ENCODE measurements around the gene DLG2. TPM values are rescaled to one million over a fixed set of nuclear protein-coding genes. Genes with fewer than 3 reads are reported as not detected.

The DLG2 gene
- total RNA-seq, 4 donors from 2014 or later: 37.9 to 71.5 (median 44.9) TPM

GRCh38 chr11:84691830-84692229 lies 935.3 kb downstream of the DLG2 start:
- 75% methylated on average over 4 of the region's 4 CpGs for WGBS
- TF ChIP-seq, protein P1, sequence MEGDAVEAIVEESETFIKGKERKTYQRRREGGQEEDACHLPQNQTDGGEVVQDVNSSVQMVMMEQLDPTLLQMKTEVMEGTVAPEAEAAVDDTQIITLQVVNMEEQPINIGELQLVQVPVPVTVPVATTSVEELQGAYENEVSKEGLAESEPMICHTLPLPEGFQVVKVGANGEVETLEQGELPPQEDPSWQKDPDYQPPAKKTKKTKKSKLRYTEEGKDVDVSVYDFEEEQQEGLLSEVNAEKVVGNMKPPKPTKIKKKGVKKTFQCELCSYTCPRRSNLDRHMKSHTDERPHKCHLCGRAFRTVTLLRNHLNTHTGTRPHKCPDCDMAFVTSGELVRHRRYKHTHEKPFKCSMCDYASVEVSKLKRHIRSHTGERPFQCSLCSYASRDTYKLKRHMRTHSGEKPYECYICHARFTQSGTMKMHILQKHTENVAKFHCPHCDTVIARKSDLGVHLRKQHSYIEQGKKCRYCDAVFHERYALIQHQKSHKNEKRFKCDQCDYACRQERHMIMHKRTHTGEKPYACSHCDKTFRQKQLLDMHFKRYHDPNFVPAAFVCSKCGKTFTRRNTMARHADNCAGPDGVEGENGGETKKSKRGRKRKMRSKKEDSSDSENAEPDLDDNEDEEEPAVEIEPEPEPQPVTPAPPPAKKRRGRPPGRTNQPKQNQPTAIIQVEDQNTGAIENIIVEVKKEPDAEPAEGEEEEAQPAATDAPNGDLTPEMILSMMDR (IDR thresholded peaks at IDR 0.05): no peak
- no peak for TF ChIP-seq POLR2A (IDR thresholded peaks at IDR 0.05)
- no peak for TF ChIP-seq POLR2AphosphoS5 (IDR thresholded peaks at IDR 0.05)
- Histone ChIP-seq H3K4me3 (no peak overlapping the region), H3K27ac (no peak overlapping the region), H3K27me3 (no peaks in the 10 kb centered on the region), H3K4me1 (no peaks in the 10 kb centered on the region), H3K9me3 (no peaks in the 10 kb centered on the region), H3K36me3 (no peaks in the 10 kb centered on the region)
- DNase-seq (ENCODE audit: low spot score in 2 of 2): no peak

GRCh38 chr11:84687433-84687832 lies 939.7 kb downstream of the DLG2 start:
- Histone ChIP-seq H3K27me3 (no peaks in the 10 kb centered on the region), H3K27ac (no peak overlapping the region), H3K36me3 (no peaks in the 10 kb centered on the region), H3K4me1 (no peaks in the 10 kb centered on the region), H3K4me3 (no peak overlapping the region), H3K9me3 (no peaks in the 10 kb centered on the region)
- DNase-seq (ENCODE audit: low spot score in 2 of 2): no peak
- TF ChIP-seq, protein P1 (IDR thresholded peaks at IDR 0.05): no peak
- TF ChIP-seq POLR2A (IDR thresholded peaks at IDR 0.05) (no peak), EP300 (IDR thresholded peaks at IDR 0.05) (no peak), POLR2AphosphoS5 (IDR thresholded peaks at IDR 0.05) (no peak)

- TF ChIP-seq, protein P1 (IDR thresholded peaks at IDR 0.05): no peak
- TF ChIP-seq EP300 (IDR thresholded peaks at IDR 0.05) (no peak), POLR2A (IDR thresholded peaks at IDR 0.05) (no peak), POLR2AphosphoS5 (IDR thresholded peaks at IDR 0.05) (no peak)
- WGBS: 75% methylated on average over 1 of the region's 1 CpG
- Histone ChIP-seq H3K4me3 (no peak overlapping the region), H3K36me3 (no peaks in the 10 kb centered on the region), H3K4me1 (no peaks in the 10 kb centered on the region), H3K27ac (no peak overlapping the region), H3K9me3 (no peaks in the 10 kb centered on the region), H3K27me3 (no peaks in the 10 kb centered on the region)
- no peak for DNase-seq (ENCODE audit: low spot score in 2 of 2)
Observed at GRCh38 chr11:84686716-84687115, 940.4 kb downstream of the DLG2 start.

DNA sequence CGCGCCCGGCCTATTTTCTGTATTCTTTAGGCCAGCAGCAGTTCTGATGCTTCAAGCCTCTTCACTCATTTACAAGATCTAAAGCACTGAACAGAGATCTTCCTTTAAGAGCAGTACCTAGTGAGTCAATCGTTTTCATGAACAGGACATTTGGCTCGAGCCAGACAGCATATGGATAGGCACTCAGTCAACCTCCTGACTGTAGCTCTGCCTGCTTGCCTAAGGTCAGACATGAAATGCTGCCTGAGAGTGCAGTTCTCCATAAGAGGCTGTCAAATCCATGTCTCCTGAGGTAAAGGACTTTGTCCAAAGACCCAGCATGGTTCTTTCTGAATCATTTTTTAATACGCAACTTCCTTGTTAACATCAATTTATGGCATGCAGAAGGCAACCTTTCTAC lies 941.2 kb downstream of the DLG2 start:
- TF ChIP-seq POLR2AphosphoS5 (IDR thresholded peaks at IDR 0.05): no peak
- TF ChIP-seq EP300 (IDR thresholded peaks at IDR 0.05): no peak
- no peak for TF ChIP-seq POLR2A (IDR thresholded peaks at IDR 0.05)
- TF ChIP-seq, protein P1 (IDR thresholded peaks at IDR 0.05): no peak
- Histone ChIP-seq H3K36me3 (no peaks in the 10 kb centered on the region), H3K4me3 (no peak overlapping the region), H3K27ac (no peak overlapping the region), H3K9me3 (no peaks in the 10 kb centered on the region), H3K27me3 (no peaks in the 10 kb centered on the region), H3K4me1 (no peaks in the 10 kb centered on the region)
- DNase-seq (ENCODE audit: low spot score in 2 of 2): no peak
- 89% methylated on average over 6 of the region's 6 CpGs for WGBS

GRCh38 chr11:84685149-84685548 lies 942.0 kb downstream of the DLG2 start:
- TF ChIP-seq EP300 (IDR thresholded peaks at IDR 0.05): no peak
- TF ChIP-seq POLR2AphosphoS5 (IDR thresholded peaks at IDR 0.05): no peak
- TF ChIP-seq, protein P1 (IDR thresholded peaks at IDR 0.05): no peak
- no peak for TF ChIP-seq POLR2A (IDR thresholded peaks at IDR 0.05)
- Histone ChIP-seq H3K27ac (no peak overlapping the region), H3K4me1 (no peaks in the 10 kb centered on the region), H3K27me3 (no peaks in the 10 kb centered on the region), H3K9me3 (no peaks in the 10 kb centered on the region), H3K4me3 (no peak overlapping the region), H3K36me3 (no peaks in the 10 kb centered on the region)
- DNase-seq (ENCODE audit: low spot score in 2 of 2): no peak

Data from suprapubic skin (tissue), 4 donors.